Vagina (tissue), 2 donors: ENCODE data around the gene VAV3.
A peak's percentile ranks its signal among the peaks of the same experiment; 100 is the strongest.

Experiments
- POLR2A ChIP-seq, 2 donors: fragments of 450-650 bp; IDR thresholded peaks; one replicate each; pipeline ENCODE4 v1.6.1; 2017; ENCODE audit warnings: antibody characterized with exemption in 2 of 2, mild to moderate bottlenecking in 2 of 2, moderate library complexity in 2 of 2
- POLR2AphosphoS5 ChIP-seq, 2 donors: sonication (generic); formaldehyde crosslinking; IDR thresholded peaks; one replicate each; pipeline ENCODE4 v1.9.0; 2017; ENCODE audit warnings: antibody characterized with exemption in 2 of 2, mild to moderate bottlenecking in 2 of 2, low read depth in 1 of 2; ENCODE audit not compliant: insufficient read depth in 1 of 2
- TF ChIP-seq, protein P1 (sequence below), 3 experiments: fragments of 450-650 bp in 2 of 3; fragments of 200-600 bp in 1 of 3; sonication (generic) in 1 of 3; IDR thresholded peaks; one replicate each; pipeline ENCODE4 v1.5.1; 2017 to 2019; ENCODE audit warnings: antibody characterized with exemption in 3 of 3, mild to moderate bottlenecking in 2 of 3, moderate library complexity in 2 of 3

DNA sequence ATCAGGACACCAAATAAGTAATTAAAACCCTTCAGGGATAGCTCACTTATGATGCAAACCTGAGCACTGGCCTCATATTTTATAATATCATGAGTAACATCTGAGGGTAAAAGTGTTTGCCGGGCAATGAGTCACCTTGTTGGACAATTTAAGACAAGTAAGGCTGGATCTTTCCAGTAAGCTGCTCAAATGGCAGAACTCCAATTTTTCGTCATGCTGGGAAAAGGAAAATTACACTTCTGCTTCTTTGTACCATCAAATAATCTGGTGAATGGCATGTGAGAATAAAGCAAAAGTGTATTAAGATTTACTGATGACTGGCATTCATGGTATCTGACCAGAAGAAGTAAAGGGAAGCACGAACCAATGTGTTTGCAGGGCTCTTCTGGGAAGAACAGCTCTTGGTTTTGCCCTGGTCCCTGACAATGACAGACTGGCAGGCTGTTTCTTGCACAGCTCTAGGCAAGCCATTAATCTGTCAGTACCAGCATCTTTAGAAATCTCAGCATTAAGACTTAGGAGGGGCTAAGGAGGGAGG lies 392.2 kb downstream of the VAV3 start:
- TF ChIP-seq, protein P1, sequence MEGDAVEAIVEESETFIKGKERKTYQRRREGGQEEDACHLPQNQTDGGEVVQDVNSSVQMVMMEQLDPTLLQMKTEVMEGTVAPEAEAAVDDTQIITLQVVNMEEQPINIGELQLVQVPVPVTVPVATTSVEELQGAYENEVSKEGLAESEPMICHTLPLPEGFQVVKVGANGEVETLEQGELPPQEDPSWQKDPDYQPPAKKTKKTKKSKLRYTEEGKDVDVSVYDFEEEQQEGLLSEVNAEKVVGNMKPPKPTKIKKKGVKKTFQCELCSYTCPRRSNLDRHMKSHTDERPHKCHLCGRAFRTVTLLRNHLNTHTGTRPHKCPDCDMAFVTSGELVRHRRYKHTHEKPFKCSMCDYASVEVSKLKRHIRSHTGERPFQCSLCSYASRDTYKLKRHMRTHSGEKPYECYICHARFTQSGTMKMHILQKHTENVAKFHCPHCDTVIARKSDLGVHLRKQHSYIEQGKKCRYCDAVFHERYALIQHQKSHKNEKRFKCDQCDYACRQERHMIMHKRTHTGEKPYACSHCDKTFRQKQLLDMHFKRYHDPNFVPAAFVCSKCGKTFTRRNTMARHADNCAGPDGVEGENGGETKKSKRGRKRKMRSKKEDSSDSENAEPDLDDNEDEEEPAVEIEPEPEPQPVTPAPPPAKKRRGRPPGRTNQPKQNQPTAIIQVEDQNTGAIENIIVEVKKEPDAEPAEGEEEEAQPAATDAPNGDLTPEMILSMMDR (IDR thresholded peaks at IDR 0.05) = no peak
- no peak for TF ChIP-seq POLR2A (IDR thresholded peaks at IDR 0.05)
- peak in 1 of 2 donors; percentile 79 for TF ChIP-seq POLR2AphosphoS5 (IDR thresholded peaks at IDR 0.05; ENCODE audit: insufficient read depth in 1 of 2, low read depth in 1 of 2)
